ENCODE results near the gene ZNF804A.
A peak's percentile ranks its signal among the peaks of the same experiment; 100 is the strongest.
"Not testable (repeated sequence)": the region's sequence is repeated elsewhere in the genome, so short reads cannot be mapped to it uniquely, and the experiment has no call there.

Gene ZNF804A

GRCh38 chr2:184756161-184756560 lies 157.8 kb downstream of the ZNF804A start:
- in situ Hi-C loops (cut with HindIII; ENCODE audit: low sequenced_read_pairs), result no loop called here
- no peak for TF ChIP-seq CTCF (IDR thresholded peaks at IDR 0.05; ENCODE audit: low read depth, low read length, missing control alignments)
- H3K4me3 ChIP-seq (ENCODE audit: low read depth, low read length), result no peak overlapping the region
- no peak for DNase-seq (ENCODE audit: low read depth)

DNA sequence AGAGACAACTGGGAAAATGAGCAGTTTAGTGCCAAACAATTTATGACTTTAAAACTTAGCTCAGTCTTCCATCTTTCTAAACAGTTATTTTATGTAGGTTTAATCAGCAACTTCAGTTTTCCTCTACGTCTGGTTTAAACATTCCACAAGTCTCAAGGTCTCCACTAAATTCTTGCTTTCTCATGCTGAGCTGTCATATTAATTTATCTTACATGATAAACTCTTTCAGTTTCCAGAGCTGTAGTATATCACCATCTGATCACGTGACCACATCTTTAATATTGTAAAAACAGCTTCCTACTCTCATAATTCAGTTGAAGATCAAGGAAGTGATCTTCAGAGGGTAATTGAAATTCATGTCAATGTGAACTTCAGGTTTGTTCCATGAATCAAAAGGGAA lies 158.6 kb downstream of the ZNF804A start:
- in situ Hi-C loops (cut with HindIII; ENCODE audit: low sequenced_read_pairs), result no loop called here
- DNase-seq (ENCODE audit: low read depth), result no peak
- no peak overlapping the region for H3K4me3 ChIP-seq (ENCODE audit: low read depth, low read length)
- TF ChIP-seq CTCF (IDR thresholded peaks at IDR 0.05; ENCODE audit: low read depth, low read length, missing control alignments), result no peak

GRCh38 chr2:184759557-184760255 lies 161.4 kb downstream of the ZNF804A start:
- H3K4me3 ChIP-seq (ENCODE audit: low read depth, low read length); in situ Hi-C loops (cut with HindIII; ENCODE audit: low sequenced_read_pairs); DNase-seq (ENCODE audit: low read depth): not testable (repeated sequence)

DNA sequence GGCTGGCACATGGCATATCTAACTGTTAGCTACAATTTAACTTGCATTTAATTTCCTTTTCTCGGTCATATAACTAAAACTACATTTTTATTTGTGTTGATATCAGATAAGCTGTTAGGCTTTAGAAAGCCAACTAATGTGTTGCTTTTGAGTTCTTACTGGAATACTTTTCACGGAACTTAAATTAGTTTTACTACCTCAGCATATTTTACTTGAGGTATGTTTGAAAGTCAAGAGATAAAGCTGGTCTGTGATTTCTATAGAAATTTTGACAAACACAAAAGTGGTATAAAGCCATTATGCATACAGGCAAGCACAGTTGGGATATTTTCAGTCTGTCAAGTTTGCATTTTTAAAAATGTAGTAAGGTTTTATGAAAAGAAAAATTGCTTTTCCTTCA lies 162.6 kb downstream of the ZNF804A start:
- in situ Hi-C loops (cut with HindIII; ENCODE audit: low sequenced_read_pairs), result no loop called here
- H3K4me3 ChIP-seq (ENCODE audit: low read depth, low read length), result no peak overlapping the region
- DNase-seq (ENCODE audit: low read depth), result no peak
- no peak for TF ChIP-seq CTCF (IDR thresholded peaks at IDR 0.05; ENCODE audit: low read depth, low read length, missing control alignments)

GRCh38 chr2:184765112-184765895 lies 167.0 kb downstream of the ZNF804A start:
- no peak overlapping the region for H3K4me3 ChIP-seq (ENCODE audit: low read depth, low read length)
- in situ Hi-C loops (cut with HindIII; ENCODE audit: low sequenced_read_pairs), result no loop called here
- no peak for DNase-seq (ENCODE audit: low read depth)
- TF ChIP-seq CTCF (IDR thresholded peaks at IDR 0.05; ENCODE audit: low read depth, low read length, missing control alignments), result no peak

GRCh38 chr2:184767059-184767458 lies 168.7 kb downstream of the ZNF804A start:
- no peak overlapping the region for H3K4me3 ChIP-seq (ENCODE audit: low read depth, low read length)
- in situ Hi-C loops (cut with HindIII; ENCODE audit: low sequenced_read_pairs), result no loop called here
- no peak for DNase-seq (ENCODE audit: low read depth)
- TF ChIP-seq CTCF (IDR thresholded peaks at IDR 0.05; ENCODE audit: low read depth, low read length, missing control alignments), result no peak

GRCh38 chr2:184769023-184769422 lies 170.7 kb downstream of the ZNF804A start:
- DNase-seq (ENCODE audit: low read depth), result peak; percentile 19
- TF ChIP-seq CTCF (IDR thresholded peaks at IDR 0.05; ENCODE audit: low read depth, low read length, missing control alignments), result no peak
- no peak overlapping the region for H3K4me3 ChIP-seq (ENCODE audit: low read depth, low read length)
- in situ Hi-C loops (cut with HindIII; ENCODE audit: low sequenced_read_pairs), result no loop called here

Measured in astrocyte of the cerebellum (primary cell).